ENCODE measurements around the gene CISD1. TPM values are rescaled to one million over a fixed set of nuclear protein-coding genes. Genes with fewer than 3 reads are reported as not detected.

Gene CISD1
- total RNA-seq, 2 experiments from 2014 or later = 23.9 to 25.8 TPM

- peaks cover 31% of the 10 kb centered on the region for H3K4me1 Mint-ChIP-seq
- H3K27ac Mint-ChIP-seq = peak overlapping the region; percentile 97
- peak; percentile 1 for ATAC-seq (ENCODE audit: low read depth)
- no peak for DNase-seq
- H3K36me3 Mint-ChIP-seq = peaks cover 3% of the 10 kb centered on the region
- H3K27me3 Mint-ChIP-seq = no peaks in the 10 kb centered on the region
- H3K4me3 Mint-ChIP-seq = peak overlapping the region; percentile 93
- POLR2A ChIA-PET = interaction anchor here (1.3 to 2.6 kb wide), 7 partner anchors 12 to 116 kb away, joined by 3 to 18 read pairs (median 5); partner anchors contain the start of genes TFAM and UBE2D1
- no peaks in the 10 kb centered on the region for H3K9me3 Mint-ChIP-seq
Measured at GRCh38 chr10:58268454-58268945, 462 bp upstream of the CISD1 start.

- no peaks in the 10 kb centered on the region for H3K9me3 Mint-ChIP-seq
- no peak for ATAC-seq (ENCODE audit: low read depth)
- POLR2A ChIA-PET = interaction anchor here (1.3 to 2.6 kb wide), 4 partner anchors 10 to 115 kb away, joined by 4 to 18 read pairs (median 5); partner anchors contain the start of gene TFAM
- no peak for DNase-seq
- H3K4me3 Mint-ChIP-seq = peak overlapping the region; percentile 93
- peaks cover 3% of the 10 kb centered on the region for H3K36me3 Mint-ChIP-seq
- H3K27ac Mint-ChIP-seq = peak overlapping the region; percentile 97
- peaks cover 18% of the 10 kb centered on the region for H3K4me1 Mint-ChIP-seq
- H3K27me3 Mint-ChIP-seq = no peaks in the 10 kb centered on the region
Measured at GRCh38 chr10:58269782-58270290, 874 bp downstream of the CISD1 start.

GRCh38 chr10:58275261-58275660 lies 6.3 kb downstream of the CISD1 start:
- POLR2A ChIA-PET = no interaction called here
- no peak overlapping the region for H3K4me3 Mint-ChIP-seq
- peaks cover 14% of the 10 kb centered on the region for H3K36me3 Mint-ChIP-seq
- no peak for DNase-seq
- no peaks in the 10 kb centered on the region for H3K9me3 Mint-ChIP-seq
- no peak overlapping the region for H3K27ac Mint-ChIP-seq
- H3K27me3 Mint-ChIP-seq = no peaks in the 10 kb centered on the region
- peaks cover 15% of the 10 kb centered on the region for H3K4me1 Mint-ChIP-seq
- ATAC-seq (ENCODE audit: low read depth) = no peak

GRCh38 chr10:58275908-58276307 lies 6.9 kb downstream of the CISD1 start:
- Mint-ChIP-seq H3K27me3 (no peaks in the 10 kb centered on the region), H3K4me1 (peaks cover 14% of the 10 kb centered on the region), H3K36me3 (peaks cover 18% of the 10 kb centered on the region), H3K9me3 (no peaks in the 10 kb centered on the region), H3K4me3 (no peak overlapping the region), H3K27ac (no peak overlapping the region)
- DNase-seq (no peak), ATAC-seq (ENCODE audit: low read depth) (no peak)
- POLR2A ChIA-PET = no interaction called here

- H3K4me1 Mint-ChIP-seq = peaks cover 25% of the 10 kb centered on the region
- no peaks in the 10 kb centered on the region for H3K9me3 Mint-ChIP-seq
- H3K36me3 Mint-ChIP-seq = peaks cover 27% of the 10 kb centered on the region
- H3K27me3 Mint-ChIP-seq = no peaks in the 10 kb centered on the region
- no peak for ATAC-seq (ENCODE audit: low read depth)
- DNase-seq = no peak
- POLR2A ChIA-PET = no interaction called here
- no peak overlapping the region for H3K27ac Mint-ChIP-seq
- no peak overlapping the region for H3K4me3 Mint-ChIP-seq
Measured at GRCh38 chr10:58278274-58278961, 9.5 kb downstream of the CISD1 start.

- Mint-ChIP-seq H3K4me1 (peaks cover 25% of the 10 kb centered on the region), H3K9me3 (no peaks in the 10 kb centered on the region), H3K36me3 (peaks cover 27% of the 10 kb centered on the region), H3K4me3 (no peak overlapping the region), H3K27ac (no peak overlapping the region), H3K27me3 (no peaks in the 10 kb centered on the region)
- DNase-seq (no peak), ATAC-seq (ENCODE audit: low read depth) (no peak)
- POLR2A ChIA-PET = no interaction called here
Measured at GRCh38 chr10:58278962-58279307, 10.0 kb downstream of the CISD1 start.

- Mint-ChIP-seq H3K9me3 (no peaks in the 10 kb centered on the region), H3K27me3 (no peaks in the 10 kb centered on the region), H3K4me3 (no peak overlapping the region), H3K27ac (no peak overlapping the region), H3K36me3 (peaks cover 27% of the 10 kb centered on the region), H3K4me1 (peaks cover 26% of the 10 kb centered on the region)
- no peak for DNase-seq
- POLR2A ChIA-PET = interaction anchor here (1.3 kb wide), 1 partner anchor 11 kb away, joined by 5 read pairs; the partner anchor contains the start of gene CISD1
- no peak for ATAC-seq (ENCODE audit: low read depth)
Measured at GRCh38 chr10:58280477-58280876, 11.5 kb downstream of the CISD1 start.

- peaks cover 26% of the 10 kb centered on the region for H3K4me1 Mint-ChIP-seq
- H3K4me3 Mint-ChIP-seq = no peak overlapping the region
- no peaks in the 10 kb centered on the region for H3K27me3 Mint-ChIP-seq
- H3K27ac Mint-ChIP-seq = no peak overlapping the region
- no peaks in the 10 kb centered on the region for H3K9me3 Mint-ChIP-seq
- DNase-seq (no peak), ATAC-seq (ENCODE audit: low read depth) (no peak)
- POLR2A ChIA-PET = no interaction called here
- peaks cover 27% of the 10 kb centered on the region for H3K36me3 Mint-ChIP-seq
Measured at GRCh38 chr10:58281092-58281752, 12.3 kb downstream of the CISD1 start.

- Mint-ChIP-seq H3K27me3 (no peaks in the 10 kb centered on the region), H3K4me3 (peak overlapping the region; percentile 57), H3K9me3 (no peaks in the 10 kb centered on the region), H3K36me3 (peaks cover 23% of the 10 kb centered on the region), H3K27ac (peak overlapping the region; percentile 81), H3K4me1 (peaks cover 24% of the 10 kb centered on the region)
- ATAC-seq (ENCODE audit: low read depth) (peak; percentile 91), DNase-seq (no peak)
- POLR2A ChIA-PET = interaction anchor here (0.9 kb wide), 1 partner anchor 13 kb away, joined by 4 read pairs; the partner anchor contains the start of gene CISD1
Measured at GRCh38 chr10:58282615-58283014, 13.7 kb downstream of the CISD1 start.

GRCh38 chr10:58291538-58292174 lies 22.7 kb downstream of the CISD1 start:
- DNase-seq (no peak), ATAC-seq (ENCODE audit: low read depth) (peak; percentile 65)
- no peaks in the 10 kb centered on the region for H3K9me3 Mint-ChIP-seq
- no peaks in the 10 kb centered on the region for H3K27me3 Mint-ChIP-seq
- no peaks in the 10 kb centered on the region for H3K4me1 Mint-ChIP-seq
- H3K36me3 Mint-ChIP-seq = peaks cover 2% of the 10 kb centered on the region
- no peak overlapping the region for H3K27ac Mint-ChIP-seq
- POLR2A ChIA-PET = interaction anchor here (1.2 kb wide), 1 partner anchor 93 kb away, joined by 3 read pairs; the partner anchor contains the start of gene TFAM
- no peak overlapping the region for H3K4me3 Mint-ChIP-seq

- no peaks in the 10 kb centered on the region for H3K4me1 Mint-ChIP-seq
- POLR2A ChIA-PET = no interaction called here
- peaks cover 2% of the 10 kb centered on the region for H3K36me3 Mint-ChIP-seq
- ATAC-seq (ENCODE audit: low read depth) = no peak
- no peaks in the 10 kb centered on the region for H3K27me3 Mint-ChIP-seq
- H3K27ac Mint-ChIP-seq = no peak overlapping the region
- no peak overlapping the region for H3K4me3 Mint-ChIP-seq
- H3K9me3 Mint-ChIP-seq = no peaks in the 10 kb centered on the region
- no peak for DNase-seq
Measured at GRCh38 chr10:58293989-58294388, 25.0 kb downstream of the CISD1 start.

- DNase-seq (no peak), ATAC-seq (ENCODE audit: low read depth) (peak; percentile 58)
- no peaks in the 10 kb centered on the region for H3K36me3 Mint-ChIP-seq
- peaks cover 13% of the 10 kb centered on the region for H3K27me3 Mint-ChIP-seq
- H3K4me3 Mint-ChIP-seq = no peak overlapping the region
- no peak overlapping the region for H3K27ac Mint-ChIP-seq
- H3K4me1 Mint-ChIP-seq = peaks cover 3% of the 10 kb centered on the region
- no peaks in the 10 kb centered on the region for H3K9me3 Mint-ChIP-seq
- POLR2A ChIA-PET = interaction anchor here (0.6 kb wide), 1 partner anchor 36 kb away, joined by 3 read pairs; no protein-coding TSS in a partner anchor
Measured at GRCh38 chr10:58299580-58299979, 30.6 kb downstream of the CISD1 start.

- Mint-ChIP-seq H3K9me3 (no peaks in the 10 kb centered on the region), H3K4me3 (no peak overlapping the region), H3K4me1 (peaks cover 3% of the 10 kb centered on the region), H3K27me3 (peaks cover 13% of the 10 kb centered on the region), H3K27ac (no peak overlapping the region), H3K36me3 (no peaks in the 10 kb centered on the region)
- no peak for ATAC-seq (ENCODE audit: low read depth)
- no peak for DNase-seq
- POLR2A ChIA-PET = no interaction called here
Measured at GRCh38 chr10:58300676-58301075, 31.7 kb downstream of the CISD1 start.

Data from activated naive CD8-positive, alpha-beta T cell treated with anti-CD3 and anti-CD28 coated beads, Interleukin-2, amount 10 ng/mL, durations not matched to agents 7 days and 5 days (primary cell).